ENCODE measurements around the gene TSEN15.

TSEN15 gene

GRCh38 chr1:184018622-184019021 is 32.9 kb upstream of the TSEN15 start:
- no peak overlapping the region for H3K27ac ChIP-seq (ENCODE audit: low read depth, low read length)
- no peaks in the 10 kb centered on the region for H3K79me2 ChIP-seq (ENCODE audit: insufficient read depth, low read length)
- H3K9me2 ChIP-seq (replicated peaks; ENCODE audit: insufficient read depth, low read length): no peaks in the 10 kb centered on the region
- no peaks in the 10 kb centered on the region for H3F3A ChIP-seq (ENCODE audit: insufficient read depth)
- no peak overlapping the region for H3K4me2 ChIP-seq (ENCODE audit: low read depth, low read length, poor library complexity, severe bottlenecking)
- no peaks in the 10 kb centered on the region for H3K27me3 ChIP-seq (ENCODE audit: low read length)
- no peak overlapping the region for H3K4me3 ChIP-seq (ENCODE audit: insufficient read depth, low read length, poor library complexity, severe bottlenecking)
- TF ChIP-seq CTCF (IDR thresholded peaks at IDR 0.05; ENCODE audit: insufficient read depth, low read length, poor library complexity, severe bottlenecking) (no peak), EZH2phosphoT487 (conservative IDR thresholded peaks at IDR 0.05; ENCODE audit: low read length) (no peak)
- no peaks in the 10 kb centered on the region for H4K20me1 ChIP-seq (ENCODE audit: low read depth, low read length)
- no peak overlapping the region for H3K9ac ChIP-seq (ENCODE audit: low read length)
- no peaks in the 10 kb centered on the region for H3K36me3 ChIP-seq (ENCODE audit: low read length)
- no peak overlapping the region for H2AFZ ChIP-seq (ENCODE audit: low read depth, low read length, severe bottlenecking)
- no peaks in the 10 kb centered on the region for H3K9me3 ChIP-seq (ENCODE audit: insufficient read depth, low read length)

GRCh38 chr1:184019069-184019468 is 32.5 kb upstream of the TSEN15 start:
- no peak overlapping the region for H3K9ac ChIP-seq (ENCODE audit: low read length)
- no peak for TF ChIP-seq CTCF (IDR thresholded peaks at IDR 0.05; ENCODE audit: insufficient read depth, low read length, poor library complexity, severe bottlenecking)
- TF ChIP-seq EZH2phosphoT487 (conservative IDR thresholded peaks at IDR 0.05; ENCODE audit: low read length): no peak
- no peaks in the 10 kb centered on the region for H4K20me1 ChIP-seq (ENCODE audit: low read depth, low read length)
- no peaks in the 10 kb centered on the region for H3K36me3 ChIP-seq (ENCODE audit: low read length)
- H3K27ac ChIP-seq (ENCODE audit: low read depth, low read length): no peak overlapping the region
- no peaks in the 10 kb centered on the region for H3F3A ChIP-seq (ENCODE audit: insufficient read depth)
- H3K9me2 ChIP-seq (replicated peaks; ENCODE audit: insufficient read depth, low read length): no peaks in the 10 kb centered on the region
- no peak overlapping the region for H3K4me3 ChIP-seq (ENCODE audit: insufficient read depth, low read length, poor library complexity, severe bottlenecking)
- no peaks in the 10 kb centered on the region for H3K79me2 ChIP-seq (ENCODE audit: insufficient read depth, low read length)
- no peak overlapping the region for H3K4me2 ChIP-seq (ENCODE audit: low read depth, low read length, poor library complexity, severe bottlenecking)
- no peak overlapping the region for H2AFZ ChIP-seq (ENCODE audit: low read depth, low read length, severe bottlenecking)
- H3K27me3 ChIP-seq (ENCODE audit: low read length): no peaks in the 10 kb centered on the region
- no peaks in the 10 kb centered on the region for H3K9me3 ChIP-seq (ENCODE audit: insufficient read depth, low read length)

- H3K79me2 ChIP-seq (ENCODE audit: insufficient read depth, low read length): no peaks in the 10 kb centered on the region
- no peak overlapping the region for H3K4me2 ChIP-seq (ENCODE audit: low read depth, low read length, poor library complexity, severe bottlenecking)
- H3K27ac ChIP-seq (ENCODE audit: low read depth, low read length): no peak overlapping the region
- no peak overlapping the region for H3K9ac ChIP-seq (ENCODE audit: low read length)
- no peak overlapping the region for H2AFZ ChIP-seq (ENCODE audit: low read depth, low read length, severe bottlenecking)
- no peak overlapping the region for H3K4me3 ChIP-seq (ENCODE audit: insufficient read depth, low read length, poor library complexity, severe bottlenecking)
- H3K9me2 ChIP-seq (replicated peaks; ENCODE audit: insufficient read depth, low read length): no peaks in the 10 kb centered on the region
- H3K9me3 ChIP-seq (ENCODE audit: insufficient read depth, low read length): no peaks in the 10 kb centered on the region
- H3K27me3 ChIP-seq (ENCODE audit: low read length): no peaks in the 10 kb centered on the region
- no peak for TF ChIP-seq EZH2phosphoT487 (conservative IDR thresholded peaks at IDR 0.05; ENCODE audit: low read length)
- TF ChIP-seq CTCF (IDR thresholded peaks at IDR 0.05; ENCODE audit: insufficient read depth, low read length, poor library complexity, severe bottlenecking): no peak
- no peaks in the 10 kb centered on the region for H3F3A ChIP-seq (ENCODE audit: insufficient read depth)
- no peaks in the 10 kb centered on the region for H4K20me1 ChIP-seq (ENCODE audit: low read depth, low read length)
- H3K36me3 ChIP-seq (ENCODE audit: low read length): no peaks in the 10 kb centered on the region
Measured at GRCh38 chr1:184019506-184019905, 32.0 kb upstream of the TSEN15 start.

Data from SU-DHL-6 (cell line).